WTC11 (cell line): ENCODE results near the gene GABBR2. TPM values are rescaled to one million over a fixed set of nuclear protein-coding genes. Genes with fewer than 3 reads are reported as not detected.

Experiments
- ATAC-seq: fragments of 200-7000 bp; cut with Tn5 transposase; 2 replicates; pipeline ENCODE4 v1.10.0; 2021; ENCODE audit warnings: mild to moderate bottlenecking, moderate library complexity
- CTCF ChIA-PET: fragments of 300-600 bp; sonication (Branson Sonifier 250); formaldehyde crosslinking; loops from one replicate; lab custom pipeline; 2021; ENCODE audit warnings: antibody characterized with exemption; lab: Charles Lee
- POLR2A ChIA-PET: fragments of 350-600 bp; sonication (Branson Sonifier 250); formaldehyde crosslinking; loops from one replicate; lab custom pipeline; 2021; ENCODE audit warnings: antibody characterized with exemption; lab: Charles Lee
- DNase-seq: peaks from one replicate; pipeline ENCODE4 v3.0.0; 2021; ENCODE audit warnings: low spot score
- H3K27ac Mint-ChIP-seq: 2 replicates; pipeline ENCODE4 v1.8.0; 2021; ENCODE audit warnings: mixed read lengths
- H3K27me3 Mint-ChIP-seq: 2 replicates; pipeline ENCODE4 v1.8.0; 2021; ENCODE audit warnings: low read depth, mild to moderate bottlenecking, moderate library complexity, mixed read lengths
- H3K36me3 Mint-ChIP-seq: 2 replicates; pipeline ENCODE4 v1.8.0; 2021; ENCODE audit warnings: mixed read lengths
- H3K4me1 Mint-ChIP-seq: 2 replicates; pipeline ENCODE4 v1.8.0; 2022; ENCODE audit warnings: mixed read lengths
- H3K4me3 Mint-ChIP-seq: 2 replicates; pipeline ENCODE4 v1.8.0; 2021; ENCODE audit warnings: mild to moderate bottlenecking, moderate library complexity, mixed read lengths
- H3K9me3 Mint-ChIP-seq: 2 replicates; pipeline ENCODE4 v1.8.0; 2021; ENCODE audit warnings: mixed read lengths
- ATF1 ChIP-seq: sonication (generic); formaldehyde crosslinking; IDR thresholded peaks from 2 replicates; pipeline ENCODE4 v1.8.1; 2023; ENCODE audit warnings: mild to moderate bottlenecking, moderate library complexity, missing genetic modification reagents
- FOXP1 ChIP-seq: sonication (generic); formaldehyde crosslinking; IDR thresholded peaks from 2 replicates; pipeline ENCODE4 v1.8.0; 2022; ENCODE audit warnings: missing genetic modification reagents, mild to moderate bottlenecking, moderate library complexity, borderline replicate concordance
- GRHL2 ChIP-seq: fragments of 250-450 bp; sonication (Bioruptor Pico); IDR thresholded peaks from 2 replicates; pipeline ENCODE4 v1.8.0; 2022; ENCODE audit warnings: mild to moderate bottlenecking, moderate library complexity; ENCODE audit not compliant: insufficient replicate concordance, severe bottlenecking
- GTF2I ChIP-seq: fragments of 250-450 bp; sonication (Bioruptor Pico); conservative IDR thresholded peaks from 2 replicates; pipeline ENCODE4 v1.4.0; 2021; ENCODE audit warnings: mild to moderate bottlenecking
- NR3C1 ChIP-seq: sonication (generic); formaldehyde crosslinking; conservative IDR thresholded peaks from 2 replicates; pipeline ENCODE4 v1.8.1; 2023; ENCODE audit warnings: low read depth, mild to moderate bottlenecking, missing genetic modification reagents
- RELA ChIP-seq: sonication (generic); formaldehyde crosslinking; IDR thresholded peaks from 2 replicates; pipeline ENCODE4 v1.8.1; 2022; ENCODE audit warnings: missing genetic modification reagents, mild to moderate bottlenecking, borderline replicate concordance
- SOX15 ChIP-seq: fragments of 250-450 bp; sonication (Bioruptor Pico); IDR thresholded peaks from 2 replicates; pipeline ENCODE4 v1.9.0; 2021; ENCODE audit warnings: mild to moderate bottlenecking
- ZNF219 ChIP-seq: sonication (generic); formaldehyde crosslinking; IDR thresholded peaks from 2 replicates; pipeline ENCODE4 v1.8.0; 2023; ENCODE audit warnings: missing genetic modification reagents, mild to moderate bottlenecking, borderline replicate concordance
- ZNF263 ChIP-seq: sonication (generic); formaldehyde crosslinking; IDR thresholded peaks from 2 replicates; pipeline ENCODE4 v1.8.1; 2022; ENCODE audit warnings: low read depth, mild to moderate bottlenecking, moderate library complexity, missing genetic modification reagents
- total RNA-seq: library from RNA; stranded (reverse); gene quantifications from 3 replicates; pipeline ENCODE4 v1.2.3, GENCODE V29; 2021
- TF ChIP-seq, protein P1 (sequence below): sonication (generic); formaldehyde crosslinking; IDR thresholded peaks from 2 replicates; pipeline ENCODE4 v1.8.1; 2023; ENCODE audit warnings: mild to moderate bottlenecking, missing genetic modification reagents
- TF ChIP-seq, protein P2 (sequence below): sonication (generic); formaldehyde crosslinking; IDR thresholded peaks from 2 replicates; pipeline ENCODE4 v1.8.0; 2022; ENCODE audit warnings: mild to moderate bottlenecking, missing genetic modification reagents
- TF ChIP-seq, protein P3 (sequence below): sonication (generic); formaldehyde crosslinking; IDR thresholded peaks from 2 replicates; pipeline ENCODE4 v1.8.1; 2022; ENCODE audit warnings: mild to moderate bottlenecking, moderate library complexity, missing genetic modification reagents
- TF ChIP-seq, protein P4 (sequence below): sonication (generic); formaldehyde crosslinking; IDR thresholded peaks from 2 replicates; pipeline ENCODE4 v1.8.1; 2022; ENCODE audit warnings: low read depth, missing genetic modification reagents, borderline replicate concordance
- TF ChIP-seq, protein P5 (sequence below): sonication (generic); formaldehyde crosslinking; IDR thresholded peaks from 2 replicates; pipeline ENCODE4 v1.8.0; 2022; ENCODE audit warnings: mild to moderate bottlenecking, missing genetic modification reagents
- TF ChIP-seq, protein P6 (sequence below): sonication (generic); formaldehyde crosslinking; IDR thresholded peaks from 2 replicates; pipeline ENCODE4 v1.8.1; 2023; ENCODE audit warnings: mild to moderate bottlenecking, missing genetic modification reagents, borderline replicate concordance
- TF ChIP-seq, protein P7 (sequence below): fragments of 200-600 bp; IDR thresholded peaks from 2 replicates; pipeline ENCODE4 v1.8.0; 2022; ENCODE audit warnings: antibody characterized with exemption
- TF ChIP-seq, protein P8 (sequence below): sonication (generic); formaldehyde crosslinking; IDR thresholded peaks from 2 replicates; pipeline ENCODE4 v1.8.1; 2023; ENCODE audit warnings: mild to moderate bottlenecking, missing genetic modification reagents, moderate library complexity

Gene GABBR2
- total RNA-seq, 1 experiment from 2014 or later: 0.92 TPM

DNA sequence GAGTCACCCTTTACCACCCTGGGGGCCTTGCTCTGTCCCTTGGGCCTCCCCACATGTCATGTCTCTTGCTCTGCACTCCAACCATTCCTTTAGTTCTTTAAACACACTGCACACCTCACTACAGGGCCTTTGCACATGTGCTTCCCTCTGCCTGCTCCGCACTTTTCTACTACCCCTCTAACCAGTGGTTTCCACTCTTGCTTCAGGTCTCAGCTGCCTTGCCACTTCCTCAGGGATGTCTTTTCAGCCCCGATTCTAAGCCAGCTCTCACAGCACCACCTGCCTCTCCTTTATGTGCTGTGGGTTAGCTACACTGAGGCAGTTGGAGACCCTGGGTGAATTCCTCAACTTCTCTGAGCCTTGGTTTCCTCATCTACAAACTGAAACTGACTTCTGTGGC lies 34.6 kb upstream of the GABBR2 start:
- ChIA-PET CTCF (interaction anchor here (0.6 to 1.7 kb wide), 2 partner anchors 9 to 32 kb away, joined by 3 to 5 read pairs; no protein-coding TSS in a partner anchor), POLR2A (no interaction called here)
- no peaks in the 10 kb centered on the region; the same call in 1 of the 2 replicates for H3K4me1 Mint-ChIP-seq
- H3K27me3 Mint-ChIP-seq: no peaks in the 10 kb centered on the region
- H3K4me3 Mint-ChIP-seq: no peak overlapping the region
- DNase-seq (no peak), ATAC-seq (no peak)
- peaks cover 11% of the 10 kb centered on the region for H3K9me3 Mint-ChIP-seq
- no peak overlapping the region for H3K27ac Mint-ChIP-seq
- TF ChIP-seq NR3C1 (CRISPR knock-in tag): no peak
- TF ChIP-seq, protein P1, sequence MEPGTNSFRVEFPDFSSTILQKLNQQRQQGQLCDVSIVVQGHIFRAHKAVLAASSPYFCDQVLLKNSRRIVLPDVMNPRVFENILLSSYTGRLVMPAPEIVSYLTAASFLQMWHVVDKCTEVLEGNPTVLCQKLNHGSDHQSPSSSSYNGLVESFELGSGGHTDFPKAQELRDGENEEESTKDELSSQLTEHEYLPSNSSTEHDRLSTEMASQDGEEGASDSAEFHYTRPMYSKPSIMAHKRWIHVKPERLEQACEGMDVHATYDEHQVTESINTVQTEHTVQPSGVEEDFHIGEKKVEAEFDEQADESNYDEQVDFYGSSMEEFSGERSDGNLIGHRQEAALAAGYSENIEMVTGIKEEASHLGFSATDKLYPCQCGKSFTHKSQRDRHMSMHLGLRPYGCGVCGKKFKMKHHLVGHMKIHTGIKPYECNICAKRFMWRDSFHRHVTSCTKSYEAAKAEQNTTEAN (CRISPR knock-in tag): no peak
- TF ChIP-seq, protein P2, sequence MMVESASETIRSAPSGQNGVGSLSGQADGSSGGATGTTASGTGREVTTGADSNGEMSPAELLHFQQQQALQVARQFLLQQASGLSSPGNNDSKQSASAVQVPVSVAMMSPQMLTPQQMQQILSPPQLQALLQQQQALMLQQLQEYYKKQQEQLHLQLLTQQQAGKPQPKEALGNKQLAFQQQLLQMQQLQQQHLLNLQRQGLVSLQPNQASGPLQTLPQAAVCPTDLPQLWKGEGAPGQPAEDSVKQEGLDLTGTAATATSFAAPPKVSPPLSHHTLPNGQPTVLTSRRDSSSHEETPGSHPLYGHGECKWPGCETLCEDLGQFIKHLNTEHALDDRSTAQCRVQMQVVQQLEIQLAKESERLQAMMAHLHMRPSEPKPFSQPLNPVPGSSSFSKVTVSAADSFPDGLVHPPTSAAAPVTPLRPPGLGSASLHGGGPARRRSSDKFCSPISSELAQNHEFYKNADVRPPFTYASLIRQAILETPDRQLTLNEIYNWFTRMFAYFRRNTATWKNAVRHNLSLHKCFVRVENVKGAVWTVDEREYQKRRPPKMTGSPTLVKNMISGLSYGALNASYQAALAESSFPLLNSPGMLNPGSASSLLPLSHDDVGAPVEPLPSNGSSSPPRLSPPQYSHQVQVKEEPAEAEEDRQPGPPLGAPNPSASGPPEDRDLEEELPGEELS (CRISPR knock-in tag): no peak
- TF ChIP-seq SOX15: no peak
- TF ChIP-seq, protein P3, sequence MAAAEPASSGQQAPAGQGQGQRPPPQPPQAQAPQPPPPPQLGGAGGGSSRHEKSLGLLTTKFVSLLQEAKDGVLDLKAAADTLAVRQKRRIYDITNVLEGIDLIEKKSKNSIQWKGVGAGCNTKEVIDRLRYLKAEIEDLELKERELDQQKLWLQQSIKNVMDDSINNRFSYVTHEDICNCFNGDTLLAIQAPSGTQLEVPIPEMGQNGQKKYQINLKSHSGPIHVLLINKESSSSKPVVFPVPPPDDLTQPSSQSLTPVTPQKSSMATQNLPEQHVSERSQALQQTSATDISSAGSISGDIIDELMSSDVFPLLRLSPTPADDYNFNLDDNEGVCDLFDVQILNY (CRISPR knock-in tag): no peak
- TF ChIP-seq, protein P4, sequence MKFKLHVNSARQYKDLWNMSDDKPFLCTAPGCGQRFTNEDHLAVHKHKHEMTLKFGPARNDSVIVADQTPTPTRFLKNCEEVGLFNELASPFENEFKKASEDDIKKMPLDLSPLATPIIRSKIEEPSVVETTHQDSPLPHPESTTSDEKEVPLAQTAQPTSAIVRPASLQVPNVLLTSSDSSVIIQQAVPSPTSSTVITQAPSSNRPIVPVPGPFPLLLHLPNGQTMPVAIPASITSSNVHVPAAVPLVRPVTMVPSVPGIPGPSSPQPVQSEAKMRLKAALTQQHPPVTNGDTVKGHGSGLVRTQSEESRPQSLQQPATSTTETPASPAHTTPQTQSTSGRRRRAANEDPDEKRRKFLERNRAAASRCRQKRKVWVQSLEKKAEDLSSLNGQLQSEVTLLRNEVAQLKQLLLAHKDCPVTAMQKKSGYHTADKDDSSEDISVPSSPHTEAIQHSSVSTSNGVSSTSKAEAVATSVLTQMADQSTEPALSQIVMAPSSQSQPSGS (CRISPR knock-in tag): no peak
- no peak for TF ChIP-seq RELA (CRISPR knock-in tag)
- TF ChIP-seq GRHL2 (CRISPR knock-in tag): no peak
- TF ChIP-seq ZNF263 (CRISPR knock-in tag): no peak
- no peak for TF ChIP-seq GTF2I (CRISPR knock-in tag)
- no peak for TF ChIP-seq ZNF219 (CRISPR knock-in tag)
- TF ChIP-seq, protein P5, sequence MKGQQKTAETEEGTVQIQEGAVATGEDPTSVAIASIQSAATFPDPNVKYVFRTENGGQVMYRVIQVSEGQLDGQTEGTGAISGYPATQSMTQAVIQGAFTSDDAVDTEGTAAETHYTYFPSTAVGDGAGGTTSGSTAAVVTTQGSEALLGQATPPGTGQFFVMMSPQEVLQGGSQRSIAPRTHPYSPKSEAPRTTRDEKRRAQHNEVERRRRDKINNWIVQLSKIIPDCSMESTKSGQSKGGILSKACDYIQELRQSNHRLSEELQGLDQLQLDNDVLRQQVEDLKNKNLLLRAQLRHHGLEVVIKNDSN (CRISPR knock-in tag): no peak
- peaks cover 33% of the 10 kb centered on the region for H3K36me3 Mint-ChIP-seq

DNA sequence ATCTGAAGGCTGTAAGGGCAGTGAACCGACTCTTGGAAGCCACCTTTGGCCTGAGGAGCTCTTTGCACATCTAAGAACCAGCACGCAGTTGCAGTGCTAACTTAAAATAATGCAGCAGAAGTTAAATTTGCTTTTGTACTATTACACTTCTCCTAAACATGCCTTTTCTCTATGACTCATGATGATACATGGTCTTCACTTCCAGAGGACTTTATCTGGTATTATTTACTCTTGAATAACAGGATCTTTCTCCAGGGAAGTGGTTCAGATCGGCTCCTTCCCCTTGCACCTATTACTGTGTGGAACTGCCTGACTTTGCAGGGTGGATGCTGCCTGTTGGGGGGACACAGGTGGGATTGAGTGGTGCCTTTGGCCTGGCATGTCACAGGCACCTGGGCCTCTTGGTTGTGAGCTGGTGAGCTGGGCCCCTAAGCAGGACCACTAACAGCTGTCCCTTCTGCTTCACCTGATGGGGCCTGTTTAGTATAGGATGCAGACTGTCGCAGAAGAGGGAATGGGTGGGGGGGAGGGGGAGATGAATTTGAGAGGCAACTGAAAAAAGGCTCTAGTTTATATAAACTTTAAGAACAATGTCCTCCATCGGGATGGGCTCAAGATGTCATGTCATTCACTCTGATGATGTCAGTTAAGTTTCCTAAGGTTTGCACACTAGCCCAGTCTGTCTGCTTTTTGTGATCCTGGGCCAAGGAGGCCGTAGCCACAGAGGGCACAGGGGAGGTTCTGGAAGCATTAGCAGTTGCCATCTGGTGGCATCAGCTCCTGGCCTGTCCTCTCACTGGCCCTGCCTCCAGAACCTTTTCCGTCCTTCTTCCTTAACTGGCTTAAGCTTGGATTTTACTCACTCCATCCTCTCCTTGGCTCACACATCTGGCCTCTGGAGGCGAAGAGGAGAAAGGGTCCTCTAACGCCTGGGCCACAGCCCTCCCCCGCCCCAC lies 33.9 kb upstream of the GABBR2 start:
- DNase-seq (no peak), ATAC-seq (no peak)
- Mint-ChIP-seq H3K9me3 (peaks cover 18% of the 10 kb centered on the region), H3K4me3 (no peak overlapping the region), H3K27ac (no peak overlapping the region), H3K27me3 (no peaks in the 10 kb centered on the region), H3K36me3 (peaks cover 40% of the 10 kb centered on the region), H3K4me1 (peaks cover 7% of the 10 kb centered on the region)
- CTCF ChIA-PET: interaction anchor here (0.6 to 1.7 kb wide), 4 partner anchors 8 to 300 kb away, joined by 3 to 5 read pairs (median 3); no protein-coding TSS in a partner anchor
- POLR2A ChIA-PET: no interaction called here
- TF ChIP-seq, protein P6, sequence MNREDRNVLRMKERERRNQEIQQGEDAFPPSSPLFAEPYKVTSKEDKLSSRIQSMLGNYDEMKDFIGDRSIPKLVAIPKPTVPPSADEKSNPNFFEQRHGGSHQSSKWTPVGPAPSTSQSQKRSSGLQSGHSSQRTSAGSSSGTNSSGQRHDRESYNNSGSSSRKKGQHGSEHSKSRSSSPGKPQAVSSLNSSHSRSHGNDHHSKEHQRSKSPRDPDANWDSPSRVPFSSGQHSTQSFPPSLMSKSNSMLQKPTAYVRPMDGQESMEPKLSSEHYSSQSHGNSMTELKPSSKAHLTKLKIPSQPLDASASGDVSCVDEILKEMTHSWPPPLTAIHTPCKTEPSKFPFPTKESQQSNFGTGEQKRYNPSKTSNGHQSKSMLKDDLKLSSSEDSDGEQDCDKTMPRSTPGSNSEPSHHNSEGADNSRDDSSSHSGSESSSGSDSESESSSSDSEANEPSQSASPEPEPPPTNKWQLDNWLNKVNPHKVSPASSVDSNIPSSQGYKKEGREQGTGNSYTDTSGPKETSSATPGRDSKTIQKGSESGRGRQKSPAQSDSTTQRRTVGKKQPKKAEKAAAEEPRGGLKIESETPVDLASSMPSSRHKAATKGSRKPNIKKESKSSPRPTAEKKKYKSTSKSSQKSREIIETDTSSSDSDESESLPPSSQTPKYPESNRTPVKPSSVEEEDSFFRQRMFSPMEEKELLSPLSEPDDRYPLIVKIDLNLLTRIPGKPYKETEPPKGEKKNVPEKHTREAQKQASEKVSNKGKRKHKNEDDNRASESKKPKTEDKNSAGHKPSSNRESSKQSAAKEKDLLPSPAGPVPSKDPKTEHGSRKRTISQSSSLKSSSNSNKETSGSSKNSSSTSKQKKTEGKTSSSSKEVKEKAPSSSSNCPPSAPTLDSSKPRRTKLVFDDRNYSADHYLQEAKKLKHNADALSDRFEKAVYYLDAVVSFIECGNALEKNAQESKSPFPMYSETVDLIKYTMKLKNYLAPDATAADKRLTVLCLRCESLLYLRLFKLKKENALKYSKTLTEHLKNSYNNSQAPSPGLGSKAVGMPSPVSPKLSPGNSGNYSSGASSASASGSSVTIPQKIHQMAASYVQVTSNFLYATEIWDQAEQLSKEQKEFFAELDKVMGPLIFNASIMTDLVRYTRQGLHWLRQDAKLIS (CRISPR knock-in tag): no peak
- TF ChIP-seq, protein P7, sequence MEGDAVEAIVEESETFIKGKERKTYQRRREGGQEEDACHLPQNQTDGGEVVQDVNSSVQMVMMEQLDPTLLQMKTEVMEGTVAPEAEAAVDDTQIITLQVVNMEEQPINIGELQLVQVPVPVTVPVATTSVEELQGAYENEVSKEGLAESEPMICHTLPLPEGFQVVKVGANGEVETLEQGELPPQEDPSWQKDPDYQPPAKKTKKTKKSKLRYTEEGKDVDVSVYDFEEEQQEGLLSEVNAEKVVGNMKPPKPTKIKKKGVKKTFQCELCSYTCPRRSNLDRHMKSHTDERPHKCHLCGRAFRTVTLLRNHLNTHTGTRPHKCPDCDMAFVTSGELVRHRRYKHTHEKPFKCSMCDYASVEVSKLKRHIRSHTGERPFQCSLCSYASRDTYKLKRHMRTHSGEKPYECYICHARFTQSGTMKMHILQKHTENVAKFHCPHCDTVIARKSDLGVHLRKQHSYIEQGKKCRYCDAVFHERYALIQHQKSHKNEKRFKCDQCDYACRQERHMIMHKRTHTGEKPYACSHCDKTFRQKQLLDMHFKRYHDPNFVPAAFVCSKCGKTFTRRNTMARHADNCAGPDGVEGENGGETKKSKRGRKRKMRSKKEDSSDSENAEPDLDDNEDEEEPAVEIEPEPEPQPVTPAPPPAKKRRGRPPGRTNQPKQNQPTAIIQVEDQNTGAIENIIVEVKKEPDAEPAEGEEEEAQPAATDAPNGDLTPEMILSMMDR: no peak
- TF ChIP-seq, protein P8, sequence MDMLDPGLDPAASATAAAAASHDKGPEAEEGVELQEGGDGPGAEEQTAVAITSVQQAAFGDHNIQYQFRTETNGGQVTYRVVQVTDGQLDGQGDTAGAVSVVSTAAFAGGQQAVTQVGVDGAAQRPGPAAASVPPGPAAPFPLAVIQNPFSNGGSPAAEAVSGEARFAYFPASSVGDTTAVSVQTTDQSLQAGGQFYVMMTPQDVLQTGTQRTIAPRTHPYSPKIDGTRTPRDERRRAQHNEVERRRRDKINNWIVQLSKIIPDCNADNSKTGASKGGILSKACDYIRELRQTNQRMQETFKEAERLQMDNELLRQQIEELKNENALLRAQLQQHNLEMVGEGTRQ: no peak
- TF ChIP-seq ATF1 (CRISPR knock-in tag) (no peak), FOXP1 (CRISPR knock-in tag) (no peak)
